Osteoblast (primary cell): ENCODE results near the gene FRMD4A. TPM values are rescaled to one million over a fixed set of nuclear protein-coding genes. Genes with fewer than 3 reads are reported as not detected.

Experiments used
- DNase-seq: peaks from one replicate; pipeline ENCODE4 v3.0.0; 2011; ENCODE audit warnings: low spot score, mixed read lengths; ENCODE audit not compliant: insufficient read length; ENCODE audit errors: missing footprints
- H2AFZ ChIP-seq: 2 replicates; pipeline ENCODE4 v1.6.0; 2011; ENCODE audit warnings: mild to moderate bottlenecking, low read length
- H3K27ac ChIP-seq: 2 replicates; pipeline ENCODE4 v1.5.1; 2011; ENCODE audit warnings: mild to moderate bottlenecking, low read depth, low read length, moderate library complexity
- H3K27me3 ChIP-seq: 2 replicates; pipeline ENCODE4 v1.6.0; 2012; ENCODE audit warnings: mild to moderate bottlenecking, control low read depth, inconsistent platforms, low read length, moderate library complexity; ENCODE audit not compliant: insufficient read depth
- H3K36me3 ChIP-seq: 2 replicates; pipeline ENCODE4 v1.5.1; 2011; ENCODE audit warnings: mild to moderate bottlenecking, low read length, control low read depth, moderate library complexity; ENCODE audit not compliant: insufficient read depth
- H3K4me1 ChIP-seq: 2 replicates; pipeline ENCODE4 v1.5.1; 2011; ENCODE audit warnings: mild to moderate bottlenecking, low read length, control low read depth, moderate library complexity; ENCODE audit not compliant: insufficient read depth
- H3K4me2 ChIP-seq: 2 replicates; pipeline ENCODE4 v1.6.0; 2011; ENCODE audit warnings: mild to moderate bottlenecking, low read length; ENCODE audit not compliant: insufficient read depth
- H3K4me3 ChIP-seq: fragments of 200-600 bp; sonication (generic); 3 replicates; pipeline ENCODE4 v1.5.1; 2012; ENCODE audit warnings: mild to moderate bottlenecking, low read length, inconsistent platforms; ENCODE audit not compliant: insufficient read depth
- H3K79me2 ChIP-seq: 2 replicates; pipeline ENCODE4 v1.6.0; 2012; ENCODE audit warnings: mild to moderate bottlenecking, low read length, control low read depth, inconsistent platforms; ENCODE audit not compliant: insufficient read depth
- H3K9me3 ChIP-seq: 2 replicates; pipeline ENCODE4 v1.5.1; 2011; ENCODE audit warnings: low read depth, low read length, control low read depth
- H4K20me1 ChIP-seq: 2 replicates; pipeline ENCODE4 v1.6.0; 2012; ENCODE audit warnings: mild to moderate bottlenecking, low read length, control low read depth; ENCODE audit not compliant: insufficient read depth
- total RNA-seq: library from RNA; depleted of rRNA; stranded (reverse); fragments of >200 nt; gene quantifications from 2 replicates; pipeline ENCODE4 v1.2.3, GENCODE V29; 2012
- TF ChIP-seq, protein P1 (sequence below): IDR thresholded peaks from 2 replicates; pipeline ENCODE4 v1.5.1; 2011; ENCODE audit warnings: mild to moderate bottlenecking, low read depth, low read length, moderate library complexity; ENCODE audit errors: extremely low read depth

FRMD4A gene
- total RNA-seq, 1 donor, result 41.3 TPM

DNA sequence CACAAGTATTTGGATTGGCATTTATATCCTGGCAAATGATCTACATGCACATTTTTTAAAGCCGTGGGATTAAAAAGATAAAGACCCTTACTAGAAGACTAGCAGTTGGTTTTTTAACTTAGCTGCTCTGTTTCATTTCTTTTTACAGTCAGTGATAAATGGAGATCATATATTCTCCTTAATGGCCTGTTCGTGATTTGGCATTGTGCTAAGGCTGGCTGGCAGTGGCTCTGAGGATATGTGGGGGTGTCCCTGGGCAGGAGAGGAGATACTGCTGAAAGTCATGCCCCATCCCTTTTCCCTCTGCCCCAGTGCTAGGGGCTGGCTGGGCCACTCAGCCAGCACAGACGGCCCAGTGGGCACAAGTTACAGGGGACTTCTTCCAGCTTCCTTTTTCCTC lies 402.3 kb downstream of the FRMD4A start:
- Histone ChIP-seq H3K9me3 (no peaks in the 10 kb centered on the region), H3K79me2 (no peaks in the 10 kb centered on the region), H3K4me1 (peaks cover 25% of the 10 kb centered on the region), H2AFZ (no peak overlapping the region), H3K27ac (no peak overlapping the region), H3K4me3 (no peak overlapping the region), H3K27me3 (no peaks in the 10 kb centered on the region), H4K20me1 (no peaks in the 10 kb centered on the region), H3K36me3 (no peaks in the 10 kb centered on the region), H3K4me2 (no peak overlapping the region)
- no peak for DNase-seq
- TF ChIP-seq, protein P1, sequence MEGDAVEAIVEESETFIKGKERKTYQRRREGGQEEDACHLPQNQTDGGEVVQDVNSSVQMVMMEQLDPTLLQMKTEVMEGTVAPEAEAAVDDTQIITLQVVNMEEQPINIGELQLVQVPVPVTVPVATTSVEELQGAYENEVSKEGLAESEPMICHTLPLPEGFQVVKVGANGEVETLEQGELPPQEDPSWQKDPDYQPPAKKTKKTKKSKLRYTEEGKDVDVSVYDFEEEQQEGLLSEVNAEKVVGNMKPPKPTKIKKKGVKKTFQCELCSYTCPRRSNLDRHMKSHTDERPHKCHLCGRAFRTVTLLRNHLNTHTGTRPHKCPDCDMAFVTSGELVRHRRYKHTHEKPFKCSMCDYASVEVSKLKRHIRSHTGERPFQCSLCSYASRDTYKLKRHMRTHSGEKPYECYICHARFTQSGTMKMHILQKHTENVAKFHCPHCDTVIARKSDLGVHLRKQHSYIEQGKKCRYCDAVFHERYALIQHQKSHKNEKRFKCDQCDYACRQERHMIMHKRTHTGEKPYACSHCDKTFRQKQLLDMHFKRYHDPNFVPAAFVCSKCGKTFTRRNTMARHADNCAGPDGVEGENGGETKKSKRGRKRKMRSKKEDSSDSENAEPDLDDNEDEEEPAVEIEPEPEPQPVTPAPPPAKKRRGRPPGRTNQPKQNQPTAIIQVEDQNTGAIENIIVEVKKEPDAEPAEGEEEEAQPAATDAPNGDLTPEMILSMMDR, result no peak

DNA sequence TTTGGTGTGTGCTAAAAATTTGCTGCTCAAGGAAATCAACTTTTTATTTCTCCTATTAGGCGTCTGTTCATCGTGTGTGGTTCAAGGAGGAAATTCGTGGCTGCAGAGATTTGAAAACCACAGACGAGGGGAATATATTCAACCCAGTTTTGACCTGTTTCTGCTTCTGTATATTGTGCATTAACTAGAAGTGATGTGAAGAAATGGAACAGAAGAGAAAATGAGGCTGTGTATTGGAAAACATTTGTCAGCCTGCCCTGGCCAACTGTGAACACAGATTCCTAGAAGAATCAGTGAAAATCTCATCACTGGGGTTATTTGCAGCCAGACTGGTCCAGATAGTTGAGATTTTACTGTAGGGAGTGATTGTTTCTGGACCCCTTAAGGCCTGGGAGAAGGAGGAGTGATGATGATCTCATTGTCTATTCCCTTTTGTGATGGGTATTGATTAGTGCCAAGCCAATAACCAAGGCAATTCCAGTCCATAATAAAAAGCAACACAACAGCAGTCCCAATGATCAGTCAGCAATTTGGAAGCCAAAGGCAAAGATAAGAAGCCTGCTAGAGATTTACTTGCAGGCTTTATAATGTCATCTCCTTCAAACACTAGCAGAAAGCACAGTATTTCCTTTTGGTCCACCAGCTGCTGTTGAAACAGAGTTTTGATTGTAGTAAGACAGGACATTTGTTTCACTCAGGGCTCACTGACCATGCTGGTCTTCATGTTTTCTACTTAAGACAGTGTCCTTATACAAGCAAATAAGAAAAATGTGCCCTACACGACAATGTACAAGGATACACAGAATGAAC lies 404.5 kb downstream of the FRMD4A start:
- Histone ChIP-seq H2AFZ (peak overlapping the region; percentile 35), H3K27me3 (no peaks in the 10 kb centered on the region), H3K4me1 (peaks cover 36% of the 10 kb centered on the region), H3K27ac (no peak overlapping the region), H4K20me1 (no peaks in the 10 kb centered on the region), H3K36me3 (no peaks in the 10 kb centered on the region), H3K4me2 (no peak overlapping the region), H3K79me2 (no peaks in the 10 kb centered on the region), H3K9me3 (no peaks in the 10 kb centered on the region), H3K4me3 (no peak overlapping the region)
- TF ChIP-seq, protein P1, result no peak
- no peak for DNase-seq

DNA sequence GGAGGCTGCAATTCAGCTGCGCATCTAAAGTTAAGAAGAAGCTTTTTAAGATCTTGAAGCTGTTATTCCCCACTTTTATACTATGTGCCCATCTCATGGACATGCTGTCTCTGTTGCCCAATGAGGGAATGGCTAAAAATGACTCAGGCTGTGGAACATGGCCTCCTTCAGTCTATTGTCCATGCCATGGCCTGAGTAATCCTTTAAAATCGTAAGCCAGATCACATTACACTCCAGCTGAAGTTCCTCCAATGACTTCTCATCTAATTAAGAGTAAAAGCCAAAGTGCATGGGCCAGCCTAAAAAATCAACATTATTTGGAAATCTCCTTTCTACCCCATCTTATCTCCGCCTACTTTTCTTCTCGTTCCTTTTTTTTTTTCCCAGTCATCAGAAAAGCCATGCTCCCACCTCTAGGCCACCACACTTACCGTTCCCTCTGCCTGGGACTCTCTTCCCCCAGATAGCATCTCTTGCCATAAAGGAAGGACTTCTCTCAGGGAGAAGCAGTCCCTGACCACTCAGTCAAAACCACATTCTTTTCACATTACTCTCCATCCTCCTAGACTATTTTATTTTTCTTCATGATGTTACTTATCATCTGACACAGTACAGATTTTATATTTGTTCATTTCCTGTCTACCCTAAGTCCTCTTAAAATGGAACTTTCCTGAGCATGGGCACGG lies 406.5 kb downstream of the FRMD4A start:
- Histone ChIP-seq H3K4me2 (peak overlapping the region; percentile 56), H4K20me1 (no peaks in the 10 kb centered on the region), H3K27me3 (no peaks in the 10 kb centered on the region), H3K27ac (peak overlapping the region; percentile 92), H2AFZ (peak overlapping the region; percentile 76), H3K4me1 (peaks cover 39% of the 10 kb centered on the region), H3K9me3 (no peaks in the 10 kb centered on the region), H3K4me3 (peak overlapping the region; percentile 36), H3K36me3 (no peaks in the 10 kb centered on the region), H3K79me2 (no peaks in the 10 kb centered on the region)
- DNase-seq, result peak; percentile 72
- TF ChIP-seq, protein P1, result no peak

DNA sequence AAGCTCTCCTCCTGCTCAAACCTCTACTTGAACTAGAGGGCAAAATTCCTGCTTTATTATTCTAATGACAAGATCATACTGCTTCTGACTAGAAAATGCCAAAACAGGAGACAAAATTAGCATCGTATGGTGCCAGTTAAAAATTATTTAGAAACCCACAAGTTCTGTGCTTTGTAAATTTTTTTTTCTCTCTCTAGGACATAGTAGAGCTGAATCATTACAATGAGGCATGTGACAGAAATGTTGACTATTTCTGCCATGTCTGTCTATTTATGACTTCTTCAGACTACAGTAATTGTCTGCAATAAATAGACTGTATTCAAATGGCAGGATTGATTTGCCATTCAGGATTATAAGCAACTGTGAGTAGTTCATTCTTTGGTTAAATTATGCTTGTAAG lies 408.1 kb downstream of the FRMD4A start:
- peak overlapping the region; percentile 6 for H3K4me2 ChIP-seq
- no peaks in the 10 kb centered on the region for H3K27me3 ChIP-seq
- H3K79me2 ChIP-seq, result no peaks in the 10 kb centered on the region
- no peaks in the 10 kb centered on the region for H3K9me3 ChIP-seq
- TF ChIP-seq, protein P1, result no peak
- no peaks in the 10 kb centered on the region for H4K20me1 ChIP-seq
- H2AFZ ChIP-seq, result no peak overlapping the region
- no peaks in the 10 kb centered on the region for H3K36me3 ChIP-seq
- peak; percentile 56 for DNase-seq
- peak overlapping the region; percentile 92 for H3K27ac ChIP-seq
- no peak overlapping the region for H3K4me3 ChIP-seq
- peaks cover 39% of the 10 kb centered on the region for H3K4me1 ChIP-seq
